GM12874 (cell line): ENCODE data around the gene PDE4D.

Experiments
- CTCF ChIP-seq: IDR thresholded peaks from 2 replicates; pipeline ENCODE4 v1.5.1; 2011; ENCODE audit warnings: low read depth, mild to moderate bottlenecking, control low read depth, low read length, moderate library complexity; ENCODE audit not compliant: insufficient read depth

PDE4D gene

DNA sequence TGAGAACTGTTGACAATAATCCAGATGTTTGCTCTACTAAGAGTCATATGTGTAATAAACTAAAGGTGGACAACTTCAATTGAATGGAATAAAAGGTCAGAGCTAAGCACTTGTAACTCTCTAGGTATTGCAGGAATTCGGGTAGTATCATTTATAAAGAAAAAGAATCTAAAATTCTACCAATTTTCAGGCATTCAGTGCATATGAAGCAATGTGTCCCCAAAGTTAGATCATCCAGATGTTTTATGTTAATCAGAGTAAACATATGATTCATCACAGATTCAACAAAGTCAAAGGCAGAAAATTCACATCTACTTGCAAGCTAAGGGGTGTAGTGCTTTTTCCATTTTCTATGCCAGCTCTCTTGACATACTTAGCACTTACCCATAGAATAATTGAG, 477.1 kb downstream of the PDE4D start:
- no peak for TF ChIP-seq CTCF

- no peak for TF ChIP-seq CTCF
Measured at GRCh38 chr5:59416026-59416425, 477.5 kb downstream of the PDE4D start.

DNA sequence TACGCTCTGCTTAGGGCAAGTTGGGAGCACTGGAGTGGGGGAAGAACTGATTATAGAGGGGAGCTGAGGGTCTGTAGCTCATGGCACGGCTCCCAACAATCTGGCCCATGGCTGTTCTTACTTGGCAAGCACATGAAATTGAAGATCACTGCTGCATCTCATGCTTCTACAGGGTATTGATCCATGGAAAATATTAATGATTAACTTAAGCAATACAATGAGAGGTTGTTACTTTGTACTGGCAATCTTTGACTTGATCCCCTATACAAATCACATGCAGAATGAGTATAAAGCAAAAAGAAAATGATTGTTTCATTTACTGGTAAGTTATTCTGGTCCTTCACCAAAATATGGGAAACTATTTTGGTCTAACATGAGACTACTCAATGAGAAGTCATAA, 481.1 kb downstream of the PDE4D start:
- TF ChIP-seq CTCF: no peak

- no peak for TF ChIP-seq CTCF
Measured at GRCh38 chr5:59407967-59408366, 485.6 kb downstream of the PDE4D start.

DNA sequence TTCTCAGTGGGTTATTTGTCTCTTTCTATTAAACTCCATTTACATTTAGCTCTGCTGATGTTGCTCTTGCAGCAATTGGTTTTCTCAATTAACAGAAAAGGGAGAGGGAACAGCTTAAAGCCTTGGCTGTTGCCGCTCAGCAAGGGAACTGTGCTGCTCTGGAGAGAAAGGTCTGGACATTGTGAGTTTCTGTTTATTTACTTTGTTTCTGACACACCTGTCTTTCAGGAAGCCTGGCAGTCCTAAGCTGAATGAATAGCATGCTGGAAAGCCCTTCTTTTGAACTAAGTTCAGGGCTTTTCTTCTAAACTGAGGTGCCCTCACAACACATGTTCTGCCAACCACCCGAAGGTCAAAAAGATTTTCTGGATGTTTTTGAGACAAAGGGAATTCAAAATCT, 491.9 kb downstream of the PDE4D start:
- TF ChIP-seq CTCF: no peak

- TF ChIP-seq CTCF: no peak
Measured at GRCh38 chr5:59393585-59394420, 499.7 kb downstream of the PDE4D start.

DNA sequence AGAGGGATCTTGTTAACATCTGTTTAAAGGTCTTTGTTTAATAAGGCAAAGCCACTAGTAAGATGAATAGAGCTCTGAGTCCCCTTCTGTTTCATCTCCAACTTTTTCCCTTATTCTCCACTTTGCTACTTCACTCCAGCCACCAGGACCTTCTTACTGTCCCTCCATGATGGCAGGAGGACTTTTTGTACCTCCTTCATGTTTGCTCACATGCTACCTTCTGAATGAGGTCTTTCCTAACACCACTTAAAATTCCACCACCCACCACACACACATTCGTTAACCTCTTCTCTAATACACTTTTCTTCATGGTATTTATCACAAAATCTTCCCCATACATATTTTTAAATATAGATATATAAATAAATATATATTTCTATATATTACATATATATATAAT, 501.9 kb downstream of the PDE4D start:
- no peak for TF ChIP-seq CTCF
